Spleen (tissue), 11 donors: ENCODE results near the gene GGT7. TPM values are rescaled to one million over a fixed set of nuclear protein-coding genes. Genes with fewer than 3 reads are reported as not detected.

Experiments used
- DNase-seq: peaks from one replicate; pipeline ENCODE4 v3.0.0-alpha.2; 2020
- H3K27ac ChIP-seq, 8 donors: fragments of 200-600 bp; sonication (generic) in 7 of 8; 1 replicate in 4 of 8; 2 replicates in 4 of 8; pipeline versions ENCODE4 v1.5.0 to v1.8.0; 2016 to 2021; ENCODE audit warnings: inconsistent platforms in 4 of 8, mild to moderate bottlenecking in 4 of 8, moderate library complexity in 1 of 8
- H3K27me3 ChIP-seq, 7 donors: fragments of 200-600 bp; sonication (generic) in 6 of 7; replicated peaks in 1 of 7; 1 replicate in 4 of 7; 2 replicates in 3 of 7; pipeline versions ENCODE4 v1.5.0 to v1.8.0; 2016 to 2021; ENCODE audit warnings: inconsistent platforms in 3 of 7, mild to moderate bottlenecking in 1 of 7
- H3K36me3 ChIP-seq, 6 donors: fragments of 200-600 bp; sonication (generic) in 5 of 6; 1 replicate in 4 of 6; 2 replicates in 2 of 6; pipeline versions ENCODE4 v1.5.0 to v1.8.0; 2016 to 2021; ENCODE audit warnings: inconsistent platforms in 2 of 6
- H3K4me1 ChIP-seq, 6 donors: fragments of 200-600 bp; sonication (generic) in 5 of 6; 1 replicate in 3 of 6; 2 replicates in 3 of 6; pipeline versions ENCODE4 v1.5.0 to v1.8.0; 2016 to 2021; ENCODE audit warnings: inconsistent platforms in 3 of 6
- H3K4me3 ChIP-seq, 8 donors: fragments of 200-600 bp; sonication (generic) in 7 of 8; 1 replicate in 4 of 8; 2 replicates in 4 of 8; pipeline versions ENCODE4 v1.5.0 to v1.8.0; 2016 to 2021; ENCODE audit warnings: inconsistent platforms in 4 of 8, mild to moderate bottlenecking in 4 of 8, moderate library complexity in 2 of 8
- H3K9me3 ChIP-seq, 8 donors: fragments of 200-600 bp; sonication (generic) in 7 of 8; 1 replicate in 4 of 8; 2 replicates in 4 of 8; pipeline versions ENCODE4 v1.5.0 to v1.8.0; 2016 to 2021; ENCODE audit warnings: inconsistent platforms in 4 of 8
- CTCF ChIP-seq, 11 experiments: fragments of 200-600 bp in 7 of 11; fragments of 450-650 bp in 4 of 11; sonication (generic) in 4 of 11; IDR thresholded peaks in 8 of 11; conservative IDR thresholded peaks in 3 of 11; 1 replicate in 7 of 11; 2 replicates in 4 of 11; pipeline versions ENCODE4 v1.4.0 to v1.8.0; 2016 to 2021; ENCODE audit warnings: antibody characterized with exemption in 11 of 11, inconsistent platforms in 4 of 11, mild to moderate bottlenecking in 1 of 11
- POLR2A ChIP-seq, 3 donors: fragments of 450-650 bp; IDR thresholded peaks; one replicate each; pipeline ENCODE4 v1.5.1; 2017; ENCODE audit warnings: antibody characterized with exemption in 3 of 3, mild to moderate bottlenecking in 1 of 3
- POLR2AphosphoS5 ChIP-seq, 3 donors: sonication (generic); formaldehyde crosslinking; IDR thresholded peaks; one replicate each; pipeline ENCODE4 v1.5.1; 2017; ENCODE audit warnings: antibody characterized with exemption in 3 of 3
- WGBS, 5 donors: extraction: QIAGEN DNeasy Blood & Tissue Kit in 3 of 5; methylation state at CpG; one replicate each; pipeline versions ENCODE4 v1.1.5 to v1.1.7; 2013 to 2018; 5-methylcytosine and 5-hydroxymethylcytosine counted together
- intact Hi-C: fragments of 100-400 bp; cut with DNase I; formaldehyde crosslinking; loops from one replicate; pipeline ENCODE4 v1.15.0; 2023; ENCODE audit warnings: low total_unique reads
- polyA plus RNA-seq, 3 donors: library from polyadenylated mRNA; stranded (reverse); fragments of 200-250 nt; gene quantifications; one replicate each; pipeline ENCODE4 v1.2.1, GENCODE V29; 2013
- total RNA-seq, 7 donors: library from RNA; depleted of rRNA in 3 of 7; stranded (reverse); fragments of >200 nt in 3 of 7; fragmentation: NEBNext Ultra II Directional in 4 of 7; extraction: Animal tissue kit (Norgen Biotek cat#: 25700) in 4 of 7; gene quantifications; one replicate each; pipeline versions ENCODE4 v1.1.0 to v1.2.1, GENCODE V29; 2016 to 2021
- donor health status: healthy with polysubstance abuse.
- donor health status: DM: no; HTN: no; CAD: no; lungs with moderate emphysema.
- donor health status: DM: no; HTN: no; CAD: no.
- donor health status: Bipolar disorder and iron deficiency.
- donor health status: healthy.
- donor health status: DM: no; HTN: no; CAD: no.
- donor health status: DM: yes; HTN: yes; CAD: no.

GGT7 gene
- total and polyA plus RNA-seq, 10 donors: 4.3 to 22.1 (median 11.6) TPM

DNA sequence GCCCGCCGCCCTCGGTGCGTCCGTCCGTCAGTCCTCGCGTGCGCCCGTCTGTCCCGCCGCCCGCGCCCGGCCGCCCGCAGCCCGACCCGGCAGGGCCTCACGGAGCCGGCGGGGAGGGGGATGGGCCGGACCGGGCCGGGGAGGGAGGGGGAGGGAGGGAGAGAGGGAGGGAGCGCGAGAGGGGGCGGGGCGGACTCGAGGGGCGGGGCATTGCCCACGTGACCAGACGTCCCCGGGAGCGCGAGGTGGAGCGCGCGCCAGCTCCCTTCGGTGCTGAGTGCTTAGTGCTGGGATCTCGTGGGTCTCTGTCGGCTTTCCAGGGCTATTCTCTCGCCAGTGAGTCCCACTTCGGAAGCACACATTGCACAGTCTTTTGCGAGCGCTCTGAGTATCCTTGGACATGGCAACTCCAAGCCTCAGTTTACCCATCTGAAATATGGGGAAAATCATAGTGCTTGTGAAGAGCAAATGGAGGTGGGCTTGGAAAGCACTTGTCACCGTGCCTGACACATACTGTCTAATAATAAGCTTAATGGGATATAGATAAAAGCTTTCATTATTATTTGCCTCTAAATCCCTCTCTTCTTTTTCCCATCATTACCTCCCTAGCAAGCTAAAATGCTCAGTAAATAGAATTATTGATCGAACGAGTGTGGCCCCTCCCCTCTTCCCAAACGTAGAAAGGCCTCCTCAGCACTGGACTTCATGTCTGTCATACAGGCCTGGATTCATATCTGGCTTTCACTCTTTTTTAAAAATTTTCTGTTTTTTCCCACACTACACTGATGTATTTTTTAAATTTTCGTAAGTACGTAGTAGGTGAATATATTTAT, 46.9 kb downstream of the GGT7 start, which contains the start of gene NCOA6:
Gene NCOA6, minus strand, starts transcription at position 122 of the 833 bp plus-strand sequence. CDS start 43,296 bp downstream, outside the sequence.
- H3K36me3 ChIP-seq: no peaks in the 10 kb centered on the region
- peak within 1 kb of the TSS; percentile 70 to 96 (median 90) for H3K4me3 ChIP-seq
- H3K9me3 ChIP-seq: no peaks in the 10 kb centered on the region
- peak within 1 kb of the TSS; percentile 78 to 98 (median 90) for H3K27ac ChIP-seq
- WGBS, 5 donors: 9 to 23% (median 16%) methylated on average over 18 to 52 of the region's 52 CpGs
- H3K4me1 ChIP-seq: peaks cover 12 to 48% (median 37%) of the 10 kb centered on the region in 6 donors
- H3K27me3 ChIP-seq: no peaks in the 10 kb centered on the region
- DNase-seq: peak; percentile 95
- intact Hi-C loops: no loop called here
- TF ChIP-seq POLR2AphosphoS5 (IDR thresholded peaks at IDR 0.05): peak; percentile 44 to 68 (median 56)
- TF ChIP-seq CTCF (IDR thresholded peaks at IDR 0.05 in 8 of 11, conservative IDR thresholded peaks at IDR 0.05 in 3 of 11): peak in 1 of 11 experiments; percentile 2
- TF ChIP-seq POLR2A (IDR thresholded peaks at IDR 0.05): no peak

- peak; percentile 93 for DNase-seq
- Histone ChIP-seq H3K27ac (peak overlapping the region; percentile 78 to 98 (median 90)), H3K4me1 (peaks cover 12 to 55% (median 39%) of the 10 kb centered on the region in 6 donors), H3K36me3 (peaks cover 0 to 7% (median 0%) of the 10 kb centered on the region in 6 donors), H3K4me3 (peak overlapping the region; percentile 70 to 96 (median 90)), H3K27me3 (no peaks in the 10 kb centered on the region), H3K9me3 (no peaks in the 10 kb centered on the region)
- no peak for TF ChIP-seq POLR2A (IDR thresholded peaks at IDR 0.05)
- peak in 1 of 11 experiments; percentile 5 for TF ChIP-seq CTCF (IDR thresholded peaks at IDR 0.05 in 8 of 11, conservative IDR thresholded peaks at IDR 0.05 in 3 of 11)
- TF ChIP-seq POLR2AphosphoS5 (IDR thresholded peaks at IDR 0.05): no peak
- whole genome bisulfite sequencing, 5 donors: 0 to 2% (median 1%) methylated on average over 12 to 68 of the region's 68 CpGs
- intact Hi-C loops: no loop called here
These were observed 47.7 kb downstream of the GGT7 start for GRCh38 chr20:34824806-34825529.

GRCh38 chr20:34824452-34824805, 48.2 kb downstream of the GGT7 start:
- H3K9me3 ChIP-seq: no peaks in the 10 kb centered on the region
- H3K36me3 ChIP-seq: peaks cover 0 to 8% (median 0%) of the 10 kb centered on the region in 6 donors
- TF ChIP-seq POLR2AphosphoS5 (IDR thresholded peaks at IDR 0.05) (peak in 1 of 3 donors; percentile 78), POLR2A (IDR thresholded peaks at IDR 0.05) (no peak)
- no peaks in the 10 kb centered on the region for H3K27me3 ChIP-seq
- peak overlapping the region; percentile 70 to 96 (median 90) for H3K4me3 ChIP-seq
- peaks cover 12 to 60% (median 40%) of the 10 kb centered on the region in 6 donors for H3K4me1 ChIP-seq
- peak; percentile 86 for DNase-seq
- intact Hi-C loops: no loop called here
- 0 to 5% (median 2%) methylated on average over 2 of the region's 2 CpGs for WGBS, 5 donors
- peak overlapping the region; percentile 78 to 98 (median 90) for H3K27ac ChIP-seq

GRCh38 chr20:34824026-34824425, 48.6 kb downstream of the GGT7 start:
- 12 to 42% (median 28%) methylated on average over 1 of the region's 1 CpG for WGBS, 5 donors
- H3K27ac ChIP-seq: peak overlapping the region in 6 of 8 donors; percentile 87 to 98 (median 93)
- DNase-seq: no peak

More at GRCh38 chr20:34824026-34824425, 48.6 kb downstream of the GGT7 start:
- intact Hi-C loops: no loop called here
- Histone ChIP-seq H3K27me3 (no peaks in the 10 kb centered on the region), H3K9me3 (no peaks in the 10 kb centered on the region), H3K4me3 (peak overlapping the region in 7 of 8 donors; percentile 70 to 96 (median 90)), H3K4me1 (peaks cover 12 to 64% (median 42%) of the 10 kb centered on the region in 6 donors), H3K36me3 (peaks cover 0 to 8% (median 0%) of the 10 kb centered on the region in 6 donors)
- TF ChIP-seq CTCF (IDR thresholded peaks at IDR 0.05 in 8 of 11, conservative IDR thresholded peaks at IDR 0.05 in 3 of 11) (no peak), POLR2A (IDR thresholded peaks at IDR 0.05) (no peak), POLR2AphosphoS5 (IDR thresholded peaks at IDR 0.05) (no peak)
